Measurements from ENCODE around the gene GSKIP. TPM values are rescaled to one million over a fixed set of nuclear protein-coding genes. Genes with fewer than 3 reads are reported as not detected.
"Not testable (repeated sequence)": the region's sequence is repeated elsewhere in the genome, so short reads cannot be mapped to it uniquely, and the experiment has no call there.

Gene GSKIP
- 10 to 100 TPM; 16.9 to 20.1 TPM for total RNA-seq

DNA sequence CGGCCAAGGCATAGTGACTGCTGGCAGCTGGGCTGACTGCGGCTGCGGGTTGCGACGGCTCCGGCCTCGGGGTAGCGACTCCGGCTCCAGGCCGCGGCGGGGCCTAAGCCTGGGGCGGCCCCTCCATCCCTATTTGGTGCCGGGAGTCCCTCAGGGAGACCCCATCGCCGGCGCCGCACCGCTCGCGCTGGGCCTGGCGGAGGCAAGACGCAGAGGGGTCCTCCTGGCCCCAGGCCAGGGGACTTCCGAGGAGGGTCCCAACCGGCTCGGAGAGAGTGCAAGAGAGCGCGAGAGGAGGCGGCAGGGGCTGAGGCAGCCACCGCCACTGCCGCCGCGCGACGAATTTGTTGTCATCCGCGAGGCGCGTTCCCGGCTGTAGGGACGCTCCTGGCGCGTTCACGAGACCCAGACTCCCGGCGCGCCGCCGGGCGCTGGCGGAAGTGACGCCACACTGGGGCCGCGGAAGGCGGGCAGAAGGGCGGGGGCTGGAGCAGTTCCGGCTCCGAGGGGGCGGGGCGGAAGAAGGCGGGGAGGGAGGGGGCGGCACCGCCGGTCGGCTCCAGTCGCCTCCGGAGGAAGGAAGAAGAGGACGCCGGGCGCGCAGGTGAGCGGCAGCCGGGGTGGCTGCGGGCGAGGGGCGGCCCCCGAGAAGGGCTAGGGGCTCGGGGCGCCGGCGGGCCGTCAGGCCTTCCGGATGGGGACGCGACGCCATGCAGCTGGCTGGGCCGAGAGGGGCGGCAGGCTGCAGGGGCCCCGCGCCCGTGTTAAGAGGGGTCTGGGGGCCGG lies at the start of gene GSKIP, which contains the start of gene ATG2B:
TSS of gene GSKIP (plus strand) at position 562 of the 786 bp plus-strand sequence. CDS start 18,722 bp downstream, outside the sequence.
TSS of gene ATG2B (minus strand) at position 377 of the 786 bp plus-strand sequence. CDS start at position 12, 365 bp downstream.
- DNase-seq (peak; percentile 99), ATAC-seq (ENCODE audit: low read depth) (peak; percentile 78)
- Mint-ChIP-seq H3K27ac (peak within 1 kb of the TSS; percentile 76), H3K36me3 (peaks cover under 1% of the 10 kb centered on the region), H3K27me3 (no peaks in the 10 kb centered on the region), H3K9me3 (no peaks in the 10 kb centered on the region), H3K4me3 (peak within 1 kb of the TSS; percentile 86), H3K4me1 (peaks cover 39% of the 10 kb centered on the region)
- POLR2A ChIA-PET = interaction anchor here (1.4 kb wide), 1 partner anchor 28 kb away, joined by 3 read pairs; no protein-coding TSS in a partner anchor

- no peaks in the 10 kb centered on the region for H3K9me3 Mint-ChIP-seq
- POLR2A ChIA-PET = no interaction called here
- H3K36me3 Mint-ChIP-seq = peaks cover 7% of the 10 kb centered on the region
- no peak for DNase-seq
- no peaks in the 10 kb centered on the region for H3K4me1 Mint-ChIP-seq
- no peak for ATAC-seq (ENCODE audit: low read depth)
- H3K4me3 Mint-ChIP-seq = no peak overlapping the region
- H3K27me3 Mint-ChIP-seq = no peaks in the 10 kb centered on the region
- H3K27ac Mint-ChIP-seq = no peak overlapping the region
Measured at GRCh38 chr14:96316087-96316486, 47.2 kb upstream of the GSKIP start.

DNA sequence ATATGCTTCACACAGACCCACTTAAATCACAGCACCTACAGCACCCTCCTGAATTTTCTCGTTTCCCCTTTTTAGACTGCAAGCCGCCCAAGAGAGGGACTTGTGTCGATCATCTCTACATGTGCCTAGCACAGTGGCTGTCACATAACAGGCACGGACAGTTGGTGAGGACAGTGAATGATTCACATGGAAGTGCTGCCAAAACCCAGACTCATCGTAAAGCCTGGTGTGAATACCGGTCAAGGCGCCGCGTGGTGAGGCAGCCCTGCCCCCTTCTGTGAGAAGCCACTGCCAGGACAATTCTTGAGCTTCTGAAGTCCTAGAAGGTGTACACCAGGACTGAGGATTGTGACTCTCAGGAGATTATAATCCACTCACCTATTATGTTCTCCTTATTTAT lies 44.5 kb upstream of the GSKIP start:
- POLR2A ChIA-PET = no interaction called here
- H3K36me3 Mint-ChIP-seq = peaks cover 4% of the 10 kb centered on the region

GRCh38 chr14:96320605-96321004 lies 42.7 kb upstream of the GSKIP start:
- DNase-seq (no peak), ATAC-seq (ENCODE audit: low read depth) (no peak)
- Mint-ChIP-seq H3K4me3 (no peak overlapping the region), H3K36me3 (peaks cover 3% of the 10 kb centered on the region), H3K9me3 (no peaks in the 10 kb centered on the region), H3K4me1 (no peaks in the 10 kb centered on the region), H3K27ac (no peak overlapping the region), H3K27me3 (no peaks in the 10 kb centered on the region)
- POLR2A ChIA-PET = no interaction called here

More for the DNA sequence above, 44.5 kb upstream of the GSKIP start:
- Mint-ChIP-seq H3K27ac (no peak overlapping the region), H3K9me3 (no peaks in the 10 kb centered on the region), H3K4me3 (no peak overlapping the region), H3K4me1 (no peaks in the 10 kb centered on the region), H3K27me3 (no peaks in the 10 kb centered on the region)
- DNase-seq (no peak), ATAC-seq (ENCODE audit: low read depth) (no peak)

- Mint-ChIP-seq H3K27me3 (no peaks in the 10 kb centered on the region), H3K9me3 (no peaks in the 10 kb centered on the region), H3K4me3 (no peak overlapping the region), H3K4me1 (no peaks in the 10 kb centered on the region), H3K27ac (no peak overlapping the region), H3K36me3 (peaks cover 2% of the 10 kb centered on the region)
- ATAC-seq (ENCODE audit: low read depth) = no peak
- DNase-seq = no peak
- POLR2A ChIA-PET = no interaction called here
Measured at GRCh38 chr14:96324219-96324618, 39.1 kb upstream of the GSKIP start.

- Mint-ChIP-seq H3K27me3 (no peaks in the 10 kb centered on the region), H3K4me3 (no peak overlapping the region), H3K4me1 (no peaks in the 10 kb centered on the region), H3K27ac (no peak overlapping the region), H3K9me3 (no peaks in the 10 kb centered on the region), H3K36me3 (peaks cover 8% of the 10 kb centered on the region)
- POLR2A ChIA-PET = no interaction called here
- ATAC-seq (ENCODE audit: low read depth) (no peak), DNase-seq (no peak)
Measured at GRCh38 chr14:96338551-96338950, 24.8 kb upstream of the GSKIP start.

- POLR2A ChIA-PET = no interaction called here
Measured at GRCh38 chr14:96341323-96341722, 22.0 kb upstream of the GSKIP start.

GRCh38 chr14:96345669-96346068 lies 17.7 kb upstream of the GSKIP start:
- Mint-ChIP-seq H3K9me3 (no peaks in the 10 kb centered on the region), H3K27ac (no peak overlapping the region), H3K4me1 (peaks cover 2% of the 10 kb centered on the region), H3K4me3 (no peak overlapping the region), H3K27me3 (no peaks in the 10 kb centered on the region), H3K36me3 (peaks cover 1% of the 10 kb centered on the region)
- ATAC-seq (ENCODE audit: low read depth) = no peak
- POLR2A ChIA-PET = no interaction called here
- DNase-seq = no peak

More at GRCh38 chr14:96341323-96341722, 22.0 kb upstream of the GSKIP start:
- no peak overlapping the region for H3K27ac Mint-ChIP-seq
- H3K4me3 Mint-ChIP-seq = no peak overlapping the region
- H3K4me1 Mint-ChIP-seq = no peaks in the 10 kb centered on the region
- H3K36me3 Mint-ChIP-seq = peaks cover 8% of the 10 kb centered on the region
- no peaks in the 10 kb centered on the region for H3K27me3 Mint-ChIP-seq
- DNase-seq (no peak), ATAC-seq (ENCODE audit: low read depth) (peak; percentile 36)
- H3K9me3 Mint-ChIP-seq = no peaks in the 10 kb centered on the region

GRCh38 chr14:96347957-96348356 lies 15.4 kb upstream of the GSKIP start:
- not testable (repeated sequence) for ATAC-seq (ENCODE audit: low read depth); H3K27ac Mint-ChIP-seq

DNA sequence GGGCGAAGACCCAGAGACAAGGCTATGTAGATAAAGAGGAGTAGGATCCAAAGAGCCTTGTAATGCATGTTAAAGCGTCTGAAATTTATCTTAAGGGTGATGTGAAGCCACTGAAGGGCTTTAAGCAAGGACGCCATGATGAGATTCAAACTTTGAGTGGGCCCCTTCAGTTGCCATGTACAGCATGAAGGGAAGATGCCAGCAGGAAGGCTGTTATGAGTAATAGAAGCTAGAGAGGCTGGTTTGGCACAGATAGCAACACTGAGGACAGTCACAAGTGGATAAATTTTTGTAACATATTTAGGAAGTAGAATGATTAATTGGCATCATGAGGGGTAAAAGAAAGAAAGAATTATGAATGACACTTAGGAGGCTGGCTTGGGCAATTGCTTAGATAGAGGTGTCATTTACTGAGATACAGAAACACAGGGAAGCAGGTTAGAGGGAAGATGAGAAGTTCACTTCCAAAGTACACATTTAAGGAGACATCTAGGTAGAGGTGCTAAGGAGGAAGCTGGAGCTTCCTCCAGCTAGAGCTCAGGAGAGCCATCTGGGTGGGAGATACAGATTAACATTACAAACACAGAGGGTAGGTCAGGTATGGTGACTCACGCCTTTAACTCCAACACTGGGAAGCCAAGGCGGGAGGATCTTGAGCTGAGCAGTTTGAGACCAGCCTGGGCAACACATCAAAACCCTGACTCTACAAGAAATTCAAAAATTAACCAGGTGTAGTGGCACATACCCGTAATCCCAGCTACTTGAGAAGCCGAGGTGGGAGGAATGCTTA lies 13.8 kb upstream of the GSKIP start:
- POLR2A ChIA-PET = no interaction called here
- Mint-ChIP-seq H3K27ac (no peak overlapping the region), H3K9me3 (no peaks in the 10 kb centered on the region), H3K4me1 (peaks cover 2% of the 10 kb centered on the region), H3K27me3 (no peaks in the 10 kb centered on the region), H3K36me3 (peaks cover under 1% of the 10 kb centered on the region), H3K4me3 (no peak overlapping the region)
- DNase-seq = no peak
- ATAC-seq (ENCODE audit: low read depth) = no peak

More at GRCh38 chr14:96347957-96348356, 15.4 kb upstream of the GSKIP start:
- H3K36me3 Mint-ChIP-seq, H3K9me3 Mint-ChIP-seq, H3K4me3 Mint-ChIP-seq, POLR2A ChIA-PET, H3K4me1 Mint-ChIP-seq, DNase-seq, H3K27me3 Mint-ChIP-seq: not testable (repeated sequence)

GRCh38 chr14:96351986-96352385 lies 11.3 kb upstream of the GSKIP start:
- Mint-ChIP-seq H3K9me3 (no peaks in the 10 kb centered on the region), H3K4me1 (peaks cover 2% of the 10 kb centered on the region), H3K4me3 (no peak overlapping the region), H3K36me3 (peaks cover 2% of the 10 kb centered on the region), H3K27me3 (no peaks in the 10 kb centered on the region), H3K27ac (no peak overlapping the region)
- no peak for ATAC-seq (ENCODE audit: low read depth)
- DNase-seq = no peak
- POLR2A ChIA-PET = no interaction called here

- peaks cover 2% of the 10 kb centered on the region for H3K4me1 Mint-ChIP-seq
- no peaks in the 10 kb centered on the region for H3K27me3 Mint-ChIP-seq
Measured at GRCh38 chr14:96352708-96353107, 10.6 kb upstream of the GSKIP start.

DNA sequence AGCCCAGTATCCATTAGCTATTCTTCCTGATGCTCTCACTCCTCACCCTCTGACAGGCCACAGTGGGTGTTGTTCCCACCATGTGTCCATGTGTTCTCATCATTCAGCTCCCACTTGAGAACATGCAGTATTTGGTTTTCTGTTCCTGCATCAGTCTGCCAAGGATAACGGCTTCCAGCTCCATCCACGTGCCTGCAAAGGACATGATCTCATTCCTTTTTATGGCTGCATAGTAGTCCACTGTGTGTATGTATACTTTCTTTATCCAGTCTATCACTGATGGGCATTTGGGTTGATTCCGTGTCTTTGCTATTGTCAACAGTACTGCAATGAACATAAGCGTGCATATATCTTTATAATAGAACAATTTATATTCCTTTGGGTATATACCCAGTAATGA lies 9.1 kb upstream of the GSKIP start:
- DNase-seq (no peak), ATAC-seq (ENCODE audit: low read depth) (no peak)
- Mint-ChIP-seq H3K27me3 (no peaks in the 10 kb centered on the region), H3K9me3 (no peaks in the 10 kb centered on the region), H3K36me3 (peaks cover 5% of the 10 kb centered on the region), H3K27ac (no peak overlapping the region), H3K4me3 (no peak overlapping the region), H3K4me1 (peaks cover 2% of the 10 kb centered on the region)
- POLR2A ChIA-PET = no interaction called here

More at GRCh38 chr14:96352708-96353107, 10.6 kb upstream of the GSKIP start:
- H3K27ac Mint-ChIP-seq = no peak overlapping the region
- ATAC-seq (ENCODE audit: low read depth) (no peak), DNase-seq (no peak)
- no peak overlapping the region for H3K4me3 Mint-ChIP-seq
- peaks cover 2% of the 10 kb centered on the region for H3K36me3 Mint-ChIP-seq
- no peaks in the 10 kb centered on the region for H3K9me3 Mint-ChIP-seq
- POLR2A ChIA-PET = no interaction called here

GRCh38 chr14:96357216-96357615 lies 6.1 kb upstream of the GSKIP start:
- no peaks in the 10 kb centered on the region for H3K9me3 Mint-ChIP-seq
- POLR2A ChIA-PET = no interaction called here
- H3K4me1 Mint-ChIP-seq = peaks cover 22% of the 10 kb centered on the region
- DNase-seq (no peak), ATAC-seq (ENCODE audit: low read depth) (no peak)
- H3K27me3 Mint-ChIP-seq = no peaks in the 10 kb centered on the region
- H3K27ac Mint-ChIP-seq = no peak overlapping the region
- H3K4me3 Mint-ChIP-seq = no peak overlapping the region
- H3K36me3 Mint-ChIP-seq = peaks cover 5% of the 10 kb centered on the region
